Activated naive CD8-positive, alpha-beta T cell treated with anti-CD3 and anti-CD28 coated beads for 36 hours (primary cell): ENCODE data around the gene SNX8. TPM values are rescaled to one million over a fixed set of nuclear protein-coding genes. Genes with fewer than 3 reads are reported as not detected.

Source experiments
- DNase-seq: peaks from one replicate; pipeline ENCODE4 v3.0.0; 2021
- H3K27ac Mint-ChIP-seq: one replicate; pipeline ENCODE4 v1.8.0; 2022; ENCODE audit warnings: mild to moderate bottlenecking, moderate library complexity, mixed read lengths
- H3K27me3 Mint-ChIP-seq: one replicate; pipeline ENCODE4 v1.8.0; 2022; ENCODE audit warnings: mild to moderate bottlenecking, mixed read lengths
- H3K36me3 Mint-ChIP-seq: one replicate; pipeline ENCODE4 v1.8.0; 2021; ENCODE audit warnings: mild to moderate bottlenecking, mixed read lengths
- H3K4me1 Mint-ChIP-seq: one replicate; pipeline ENCODE4 v1.8.0; 2021; ENCODE audit warnings: mixed read lengths
- H3K4me3 Mint-ChIP-seq: one replicate; pipeline ENCODE4 v1.8.0; 2022; ENCODE audit warnings: mild to moderate bottlenecking, moderate library complexity, mixed read lengths
- H3K9me3 Mint-ChIP-seq: one replicate; pipeline ENCODE4 v1.8.0; 2022; ENCODE audit warnings: mixed read lengths
- total RNA-seq, 2 experiments: library from RNA; stranded (reverse); gene quantifications; one replicate each; pipeline ENCODE4 v1.2.3, GENCODE V29; 2021

The SNX8 gene
- total RNA-seq, 2 experiments from 2014 or later: 45.6 to 48.7 TPM

- H3K27ac Mint-ChIP-seq: peak within 1 kb of the TSS; percentile 91
- H3K27me3 Mint-ChIP-seq: no peaks in the 10 kb centered on the region
- H3K4me3 Mint-ChIP-seq: peak within 1 kb of the TSS; percentile 97
- no peaks in the 10 kb centered on the region for H3K9me3 Mint-ChIP-seq
- H3K36me3 Mint-ChIP-seq: peaks cover 30% of the 10 kb centered on the region
- H3K4me1 Mint-ChIP-seq: peaks cover 14% of the 10 kb centered on the region
- peak; percentile 85 for DNase-seq
Measured at GRCh38 chr7:2241580-2242540, 72.4 kb downstream of the SNX8 start, which contains the start of the genes MRM2 and NUDT1. TSS of gene MRM2 (minus strand) at chr7:2242205. CDS start at chr7:2242169, 36 bp downstream. TSS of gene NUDT1 (plus strand) at chr7:2242226. CDS start at chr7:2244575, 2,349 bp downstream.

GRCh38 chr7:2239242-2239641 lies 75.0 kb downstream of the SNX8 start:
- peaks cover 35% of the 10 kb centered on the region for H3K36me3 Mint-ChIP-seq
- no peaks in the 10 kb centered on the region for H3K9me3 Mint-ChIP-seq
- H3K4me3 Mint-ChIP-seq: no peak overlapping the region
- H3K4me1 Mint-ChIP-seq: peaks cover 12% of the 10 kb centered on the region
- DNase-seq: no peak
- no peaks in the 10 kb centered on the region for H3K27me3 Mint-ChIP-seq
- H3K27ac Mint-ChIP-seq: no peak overlapping the region

- DNase-seq: no peak
- H3K27ac Mint-ChIP-seq: peak overlapping the region; percentile 60
- H3K4me3 Mint-ChIP-seq: no peak overlapping the region
- peaks cover 17% of the 10 kb centered on the region for H3K4me1 Mint-ChIP-seq
- no peaks in the 10 kb centered on the region for H3K27me3 Mint-ChIP-seq
- H3K9me3 Mint-ChIP-seq: no peaks in the 10 kb centered on the region
- peaks cover 35% of the 10 kb centered on the region for H3K36me3 Mint-ChIP-seq
Measured at GRCh38 chr7:2237109-2237602, 77.1 kb downstream of the SNX8 start.

DNA sequence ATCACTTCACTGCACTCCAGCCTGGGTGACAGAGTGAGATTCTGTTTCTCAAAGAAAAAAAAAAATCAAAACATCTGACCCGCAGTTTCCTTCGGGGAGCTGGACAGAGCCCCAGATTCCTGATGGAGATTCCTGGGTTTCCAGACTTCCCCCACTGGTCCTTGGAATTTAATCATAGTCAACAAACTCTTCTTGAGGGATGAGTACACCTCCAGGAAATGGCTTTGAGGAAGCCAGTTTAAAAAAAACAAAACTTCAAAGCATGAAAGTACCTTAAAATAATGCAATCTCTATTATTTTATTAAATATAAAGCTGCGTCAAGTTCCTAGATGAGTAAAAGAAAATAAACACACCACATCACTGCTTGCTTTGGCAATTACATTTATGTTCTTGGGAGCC lies 80.3 kb downstream of the SNX8 start:
- Mint-ChIP-seq H3K9me3 (no peaks in the 10 kb centered on the region), H3K4me1 (peaks cover 23% of the 10 kb centered on the region), H3K27ac (no peak overlapping the region), H3K4me3 (peak overlapping the region; percentile 52), H3K36me3 (peaks cover 27% of the 10 kb centered on the region), H3K27me3 (no peaks in the 10 kb centered on the region)
- DNase-seq: no peak

- H3K27ac Mint-ChIP-seq: peak within 1 kb of the TSS; percentile 67
- peak; percentile 92 for DNase-seq
- H3K36me3 Mint-ChIP-seq: peaks cover 23% of the 10 kb centered on the region
- peaks cover 23% of the 10 kb centered on the region for H3K4me1 Mint-ChIP-seq
- peak within 1 kb of the TSS; percentile 88 for H3K4me3 Mint-ChIP-seq
- no peaks in the 10 kb centered on the region for H3K27me3 Mint-ChIP-seq
- H3K9me3 Mint-ChIP-seq: no peaks in the 10 kb centered on the region
Measured at GRCh38 chr7:2232766-2233520, 81.3 kb downstream of the SNX8 start, which contains the start of gene MAD1L1. TSS of gene MAD1L1 (minus strand) at chr7:2232945. CDS start at chr7:2230133, 2,812 bp downstream.

GRCh38 chr7:2231992-2232765 lies 82.1 kb downstream of the SNX8 start:
- no peaks in the 10 kb centered on the region for H3K27me3 Mint-ChIP-seq
- peak overlapping the region; percentile 88 for H3K4me3 Mint-ChIP-seq
- H3K9me3 Mint-ChIP-seq: no peaks in the 10 kb centered on the region
- DNase-seq: peak; percentile 41
- peak overlapping the region; percentile 54 for H3K27ac Mint-ChIP-seq
- peaks cover 19% of the 10 kb centered on the region for H3K4me1 Mint-ChIP-seq
- peaks cover 19% of the 10 kb centered on the region for H3K36me3 Mint-ChIP-seq

DNA sequence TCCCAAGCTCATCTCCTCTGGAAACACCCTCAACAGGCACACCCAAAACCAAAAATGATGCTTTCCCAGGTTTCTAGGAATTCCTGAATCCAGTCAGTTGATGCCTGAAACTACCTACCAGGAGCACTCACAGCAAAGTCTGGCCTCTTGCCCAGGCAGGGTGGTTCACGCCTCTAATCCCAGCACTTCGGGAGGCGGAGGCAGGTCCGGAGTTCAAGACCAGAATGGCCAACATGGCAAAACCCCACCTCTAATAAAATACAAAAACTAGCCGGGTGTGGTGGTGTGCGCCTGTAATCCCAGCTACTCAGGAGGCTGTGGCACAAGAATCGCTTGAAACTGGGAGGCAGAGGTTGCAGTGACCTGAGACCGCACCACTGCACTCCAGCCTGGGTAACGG lies 83.4 kb downstream of the SNX8 start:
- Mint-ChIP-seq H3K4me3 (no peak overlapping the region), H3K27ac (no peak overlapping the region), H3K36me3 (peaks cover 24% of the 10 kb centered on the region), H3K27me3 (no peaks in the 10 kb centered on the region), H3K4me1 (peaks cover 19% of the 10 kb centered on the region), H3K9me3 (no peaks in the 10 kb centered on the region)
- no peak for DNase-seq

GRCh38 chr7:2230226-2230625 lies 84.0 kb downstream of the SNX8 start:
- Mint-ChIP-seq H3K36me3 (peaks cover 21% of the 10 kb centered on the region), H3K9me3 (no peaks in the 10 kb centered on the region), H3K4me3 (no peak overlapping the region), H3K4me1 (peaks cover 19% of the 10 kb centered on the region), H3K27ac (no peak overlapping the region), H3K27me3 (no peaks in the 10 kb centered on the region)
- no peak for DNase-seq

GRCh38 chr7:2229467-2229866 lies 84.8 kb downstream of the SNX8 start:
- Mint-ChIP-seq H3K36me3 (peaks cover 15% of the 10 kb centered on the region), H3K4me1 (peaks cover 15% of the 10 kb centered on the region), H3K4me3 (no peak overlapping the region), H3K27me3 (no peaks in the 10 kb centered on the region), H3K27ac (no peak overlapping the region), H3K9me3 (no peaks in the 10 kb centered on the region)
- no peak for DNase-seq

GRCh38 chr7:2228921-2229320 lies 85.3 kb downstream of the SNX8 start:
- DNase-seq: no peak
- peaks cover 17% of the 10 kb centered on the region for H3K36me3 Mint-ChIP-seq
- no peak overlapping the region for H3K27ac Mint-ChIP-seq
- H3K4me3 Mint-ChIP-seq: no peak overlapping the region
- no peaks in the 10 kb centered on the region for H3K27me3 Mint-ChIP-seq
- no peaks in the 10 kb centered on the region for H3K9me3 Mint-ChIP-seq
- peaks cover 15% of the 10 kb centered on the region for H3K4me1 Mint-ChIP-seq

GRCh38 chr7:2227699-2228098 lies 86.5 kb downstream of the SNX8 start:
- Mint-ChIP-seq H3K27ac (no peak overlapping the region), H3K27me3 (no peaks in the 10 kb centered on the region), H3K36me3 (peaks cover 17% of the 10 kb centered on the region), H3K9me3 (no peaks in the 10 kb centered on the region), H3K4me1 (peaks cover 10% of the 10 kb centered on the region), H3K4me3 (no peak overlapping the region)
- no peak for DNase-seq

- Mint-ChIP-seq H3K9me3 (no peaks in the 10 kb centered on the region), H3K4me3 (no peak overlapping the region), H3K4me1 (peaks cover 7% of the 10 kb centered on the region), H3K36me3 (peaks cover 19% of the 10 kb centered on the region), H3K27me3 (no peaks in the 10 kb centered on the region), H3K27ac (no peak overlapping the region)
- DNase-seq: no peak
Measured at GRCh38 chr7:2225830-2226229, 88.4 kb downstream of the SNX8 start.

GRCh38 chr7:2225336-2225735 lies 88.9 kb downstream of the SNX8 start:
- Mint-ChIP-seq H3K4me1 (peaks cover 4% of the 10 kb centered on the region), H3K9me3 (no peaks in the 10 kb centered on the region), H3K27ac (no peak overlapping the region), H3K4me3 (no peak overlapping the region), H3K27me3 (no peaks in the 10 kb centered on the region), H3K36me3 (peaks cover 22% of the 10 kb centered on the region)
- DNase-seq: no peak

DNA sequence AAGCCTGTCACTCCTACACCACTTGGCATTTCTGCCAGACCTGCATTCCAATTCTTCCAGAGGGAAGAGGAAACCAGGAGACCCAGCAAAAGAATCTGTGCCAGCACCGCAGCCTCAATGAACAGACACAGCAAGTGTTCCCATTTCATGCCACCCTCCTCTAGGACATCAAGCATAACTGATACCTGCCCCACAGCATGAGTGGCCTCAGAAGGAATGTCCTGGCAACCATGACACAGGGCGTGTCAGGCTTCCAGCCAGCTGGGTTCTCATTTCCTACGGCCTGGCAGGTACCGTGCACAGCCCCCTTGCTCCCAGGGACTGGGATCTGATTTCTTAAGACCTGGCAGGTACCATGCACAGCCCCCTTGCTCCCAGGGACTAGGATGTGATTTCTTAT lies 89.3 kb downstream of the SNX8 start:
- H3K4me3 Mint-ChIP-seq: no peak overlapping the region

More for the DNA sequence above, 89.3 kb downstream of the SNX8 start:
- Mint-ChIP-seq H3K4me1 (peaks cover under 1% of the 10 kb centered on the region), H3K9me3 (no peaks in the 10 kb centered on the region), H3K27ac (no peak overlapping the region), H3K36me3 (peaks cover 18% of the 10 kb centered on the region), H3K27me3 (no peaks in the 10 kb centered on the region)
- no peak for DNase-seq
